ENCODE data around the gene CCDC12. TPM values are rescaled to one million over a fixed set of nuclear protein-coding genes. Genes with fewer than 3 reads are reported as not detected.

Gene CCDC12
- total and polyA plus RNA-seq, 7 donors: 33.1 to 80.9 (median 41.0) TPM

GRCh38 chr3:46918634-46919033 lies 57.9 kb downstream of the CCDC12 start:
- WGBS, 2 donors: 94 to 97% methylated on average over 4 of the region's 4 CpGs
- Histone ChIP-seq H3K9me3 (no peaks in the 10 kb centered on the region), H3K36me3 (peaks cover 13 to 74% (median 47%) of the 10 kb centered on the region in 4 donors), H3K27me3 (no peaks in the 10 kb centered on the region), H3K27ac (no peak overlapping the region), H3K4me3 (no peak overlapping the region), H3K4me1 (peaks cover 0 to 13% (median 9%) of the 10 kb centered on the region in 4 donors)
- intact Hi-C loops (cut with DNase I): loop anchor here (10.0 kb wide), 1 partner anchor 406 kb away; no protein-coding TSS in a partner anchor
- DNase-seq: peak; percentile 27
- TF ChIP-seq POLR2A (IDR thresholded peaks at IDR 0.05) (no peak), CTCF (IDR thresholded peaks at IDR 0.05) (no peak), POLR2AphosphoS5 (IDR thresholded peaks at IDR 0.05) (no peak), EP300 (IDR thresholded peaks at IDR 0.05) (no peak)

GRCh38 chr3:46918202-46918601 lies 58.3 kb downstream of the CCDC12 start:
- no peaks in the 10 kb centered on the region for H3K27me3 ChIP-seq
- DNase-seq: no peak
- H3K4me3 ChIP-seq: no peak overlapping the region
- no peak for TF ChIP-seq POLR2A (IDR thresholded peaks at IDR 0.05)
- TF ChIP-seq CTCF (IDR thresholded peaks at IDR 0.05): no peak
- no peak for TF ChIP-seq EP300 (IDR thresholded peaks at IDR 0.05)
- TF ChIP-seq POLR2AphosphoS5 (IDR thresholded peaks at IDR 0.05): no peak
- H3K9me3 ChIP-seq: no peaks in the 10 kb centered on the region
- peaks cover 13 to 70% (median 45%) of the 10 kb centered on the region in 4 donors for H3K36me3 ChIP-seq
- intact Hi-C loops (cut with DNase I): loop anchor here (10.0 kb wide), 1 partner anchor 407 kb away; no protein-coding TSS in a partner anchor
- 89 to 92% methylated on average over 1 of the region's 1 CpG for WGBS, 2 donors
- H3K4me1 ChIP-seq: peaks cover 0 to 13% (median 10%) of the 10 kb centered on the region in 4 donors
- H3K27ac ChIP-seq: no peak overlapping the region

- peak; percentile 24 for DNase-seq
- Histone ChIP-seq H3K4me1 (peaks cover 0 to 12% (median 10%) of the 10 kb centered on the region in 4 donors), H3K9me3 (no peaks in the 10 kb centered on the region), H3K27ac (no peak overlapping the region), H3K36me3 (peaks cover 13 to 60% (median 41%) of the 10 kb centered on the region in 4 donors), H3K27me3 (no peaks in the 10 kb centered on the region), H3K4me3 (no peak overlapping the region)
- no peak for TF ChIP-seq POLR2AphosphoS5 (IDR thresholded peaks at IDR 0.05)
- no peak for TF ChIP-seq EP300 (IDR thresholded peaks at IDR 0.05)
- no peak for TF ChIP-seq CTCF (IDR thresholded peaks at IDR 0.05)
- no peak for TF ChIP-seq POLR2A (IDR thresholded peaks at IDR 0.05)
- intact Hi-C loops (cut with DNase I): loop anchor here (10.0 kb wide), 1 partner anchor 408 kb away; no protein-coding TSS in a partner anchor
- 97% methylated on average over 3 of the region's 3 CpGs for WGBS, 2 donors
Observed at GRCh38 chr3:46917257-46917656, 59.3 kb downstream of the CCDC12 start.

GRCh38 chr3:46916799-46917198 lies 59.7 kb downstream of the CCDC12 start:
- TF ChIP-seq POLR2A (IDR thresholded peaks at IDR 0.05) (no peak), CTCF (IDR thresholded peaks at IDR 0.05) (no peak), EP300 (IDR thresholded peaks at IDR 0.05) (no peak), POLR2AphosphoS5 (IDR thresholded peaks at IDR 0.05) (no peak)
- Histone ChIP-seq H3K36me3 (peaks cover 8 to 56% (median 36%) of the 10 kb centered on the region in 4 donors), H3K27me3 (no peaks in the 10 kb centered on the region), H3K4me1 (peaks cover 0 to 12% (median 10%) of the 10 kb centered on the region in 4 donors), H3K9me3 (no peaks in the 10 kb centered on the region), H3K27ac (no peak overlapping the region), H3K4me3 (no peak overlapping the region)
- intact Hi-C loops (cut with DNase I): loop anchor here (10.0 kb wide), 1 partner anchor 408 kb away; no protein-coding TSS in a partner anchor
- DNase-seq: no peak
- WGBS, 2 donors: 87 to 88% methylated on average over 3 of the region's 3 CpGs

Measured in sigmoid colon (tissue), 7 donors.